Dendritic cell treated with granulocyte-macrophage colony-stimulating factor and Interleukin-4, amounts not matched to agents 40 ng/mL and 50 ng/mL, for 4 days (primary cell): Measurements from ENCODE around the gene HSD3B7.

Experiments
- H3K27ac Mint-ChIP-seq: one replicate; pipeline ENCODE4 v1.8.0; 2022; ENCODE audit warnings: mild to moderate bottlenecking, mixed read lengths
- H3K27me3 Mint-ChIP-seq: one replicate; pipeline ENCODE4 v1.8.0; 2022; ENCODE audit warnings: mild to moderate bottlenecking, mixed read lengths
- H3K36me3 Mint-ChIP-seq: one replicate; pipeline ENCODE4 v1.8.0; 2022; ENCODE audit warnings: low read depth, mixed read lengths
- H3K4me1 Mint-ChIP-seq: one replicate; pipeline ENCODE4 v1.8.0; 2022; ENCODE audit warnings: low read depth, mixed read lengths
- H3K4me3 Mint-ChIP-seq: one replicate; pipeline ENCODE4 v1.8.0; 2022; ENCODE audit warnings: mild to moderate bottlenecking, moderate library complexity, mixed read lengths
- H3K9me3 Mint-ChIP-seq: one replicate; pipeline ENCODE4 v1.8.0; 2022; ENCODE audit warnings: mixed read lengths
- intact Hi-C: fragments of 100-400 bp; cut with micrococcal nuclease; formaldehyde crosslinking; loops from one replicate; pipeline ENCODE4 v1.15.0; 2022

HSD3B7 gene

DNA sequence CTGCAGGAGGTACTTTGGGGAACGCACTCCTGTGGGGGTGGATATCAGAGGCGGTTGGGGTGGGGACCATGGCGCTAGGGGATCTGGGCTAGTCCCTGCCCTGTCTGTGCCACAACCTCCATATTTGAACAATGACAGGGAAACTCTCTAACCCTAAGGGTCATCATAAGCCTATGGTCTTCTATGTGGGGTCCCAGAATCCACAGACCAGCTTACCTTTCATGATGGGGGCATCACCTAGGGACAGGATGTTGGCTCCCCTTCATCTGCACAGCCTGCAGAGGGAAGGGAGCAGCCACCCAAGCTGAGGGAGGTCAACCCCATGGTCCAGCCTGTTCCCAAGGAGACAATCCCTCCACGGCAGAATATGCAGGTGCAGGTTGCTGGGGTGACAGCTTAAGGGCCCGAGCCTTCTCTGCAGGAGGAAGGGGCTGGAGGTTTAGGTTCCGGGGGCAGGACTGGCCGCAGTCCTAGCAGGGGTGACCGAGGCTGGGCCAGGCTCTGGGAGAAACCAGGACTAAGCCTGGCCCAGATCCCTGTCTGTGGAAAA lies 34.4 kb upstream of the HSD3B7 start:
- Mint-ChIP-seq H3K27me3 (no peaks in the 10 kb centered on the region), H3K4me3 (peak overlapping the region; percentile 98), H3K36me3 (peaks cover 82% of the 10 kb centered on the region), H3K4me1 (peaks cover 36% of the 10 kb centered on the region), H3K9me3 (no peaks in the 10 kb centered on the region), H3K27ac (peak overlapping the region; percentile 92)
- intact Hi-C loops = loop anchor here (10.0 kb wide), 1 partner anchor 144 kb away; the partner anchor contains the start of gene VKORC1

DNA sequence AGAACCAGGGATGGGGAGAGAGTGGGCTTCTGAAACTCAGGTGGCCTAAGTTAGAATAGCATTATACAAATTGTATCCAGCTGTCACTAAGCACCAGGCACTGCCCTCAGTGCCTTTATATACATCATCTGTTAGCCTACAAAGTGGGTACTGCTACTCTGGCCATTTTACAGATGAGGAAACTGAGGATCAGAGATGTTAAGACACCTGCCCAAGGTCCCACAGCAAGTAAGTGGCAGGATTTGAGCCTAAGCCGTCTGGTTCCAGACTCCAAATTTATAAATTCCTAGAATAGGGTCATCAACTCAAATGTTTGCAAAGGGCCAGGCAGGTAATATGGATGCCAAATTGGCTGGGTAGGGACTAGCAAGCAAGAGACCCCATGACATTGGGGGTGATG lies 33.8 kb upstream of the HSD3B7 start:
- Mint-ChIP-seq H3K27ac (no peak overlapping the region), H3K4me1 (peaks cover 36% of the 10 kb centered on the region)
- intact Hi-C loops = loop anchor here (10.0 kb wide), 1 partner anchor 144 kb away; the partner anchor contains the start of gene VKORC1

DNA sequence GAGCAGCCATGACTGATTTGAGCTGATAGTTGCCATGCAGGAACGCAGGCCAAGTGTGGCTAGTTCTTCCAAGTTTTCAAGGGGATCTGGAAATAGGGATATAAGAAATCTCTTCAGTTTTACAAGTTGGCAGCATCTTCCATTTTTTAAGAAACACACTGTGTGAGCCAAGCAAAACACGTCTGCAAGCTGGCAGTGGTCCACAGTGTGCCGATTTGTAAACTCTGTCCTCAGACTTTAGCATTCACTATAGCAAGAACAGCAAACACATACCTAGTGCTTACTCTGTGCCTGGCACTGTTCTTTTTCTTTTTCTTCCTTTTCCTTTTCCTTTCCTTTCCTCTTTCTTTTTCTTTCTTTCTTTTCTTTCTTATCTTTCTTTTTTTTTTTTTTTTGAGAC lies 33.3 kb upstream of the HSD3B7 start:
- peaks cover 36% of the 10 kb centered on the region for H3K4me1 Mint-ChIP-seq
- no peaks in the 10 kb centered on the region for H3K9me3 Mint-ChIP-seq
- H3K36me3 Mint-ChIP-seq = peaks cover 82% of the 10 kb centered on the region
- no peak overlapping the region for H3K4me3 Mint-ChIP-seq
- intact Hi-C loops = loop anchor here (10.0 kb wide), 1 partner anchor 143 kb away; the partner anchor contains the start of gene VKORC1
- no peak overlapping the region for H3K27ac Mint-ChIP-seq
- H3K27me3 Mint-ChIP-seq = no peaks in the 10 kb centered on the region

More for the DNA sequence above, 33.8 kb upstream of the HSD3B7 start:
- Mint-ChIP-seq H3K4me3 (peak overlapping the region; percentile 98), H3K9me3 (no peaks in the 10 kb centered on the region), H3K27me3 (no peaks in the 10 kb centered on the region), H3K36me3 (peaks cover 82% of the 10 kb centered on the region)

DNA sequence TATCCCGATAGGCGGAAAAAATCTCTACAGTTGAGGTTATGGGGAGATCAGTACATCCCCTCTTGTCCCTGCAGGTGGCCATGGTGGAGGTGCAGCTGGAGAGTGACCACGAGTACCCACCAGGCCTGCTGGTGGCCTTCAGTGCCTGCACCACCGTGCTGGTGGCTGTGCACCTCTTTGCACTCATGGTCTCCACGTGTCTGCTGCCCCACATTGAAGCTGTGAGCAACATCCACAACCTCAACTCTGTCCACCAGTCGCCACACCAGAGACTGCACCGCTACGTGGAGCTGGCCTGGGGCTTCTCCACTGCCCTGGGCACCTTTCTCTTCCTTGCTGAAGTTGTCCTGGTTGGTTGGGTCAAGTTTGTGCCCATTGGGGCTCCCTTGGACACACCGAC lies 31.9 kb upstream of the HSD3B7 start:
- H3K4me1 Mint-ChIP-seq = peaks cover 36% of the 10 kb centered on the region
- H3K9me3 Mint-ChIP-seq = no peaks in the 10 kb centered on the region
- H3K36me3 Mint-ChIP-seq = peaks cover 81% of the 10 kb centered on the region
- H3K27me3 Mint-ChIP-seq = no peaks in the 10 kb centered on the region
- intact Hi-C loops = loop anchor here (10.0 kb wide), 1 partner anchor 142 kb away; the partner anchor contains the start of gene VKORC1
- peak overlapping the region; percentile 67 for H3K27ac Mint-ChIP-seq
- H3K4me3 Mint-ChIP-seq = no peak overlapping the region

DNA sequence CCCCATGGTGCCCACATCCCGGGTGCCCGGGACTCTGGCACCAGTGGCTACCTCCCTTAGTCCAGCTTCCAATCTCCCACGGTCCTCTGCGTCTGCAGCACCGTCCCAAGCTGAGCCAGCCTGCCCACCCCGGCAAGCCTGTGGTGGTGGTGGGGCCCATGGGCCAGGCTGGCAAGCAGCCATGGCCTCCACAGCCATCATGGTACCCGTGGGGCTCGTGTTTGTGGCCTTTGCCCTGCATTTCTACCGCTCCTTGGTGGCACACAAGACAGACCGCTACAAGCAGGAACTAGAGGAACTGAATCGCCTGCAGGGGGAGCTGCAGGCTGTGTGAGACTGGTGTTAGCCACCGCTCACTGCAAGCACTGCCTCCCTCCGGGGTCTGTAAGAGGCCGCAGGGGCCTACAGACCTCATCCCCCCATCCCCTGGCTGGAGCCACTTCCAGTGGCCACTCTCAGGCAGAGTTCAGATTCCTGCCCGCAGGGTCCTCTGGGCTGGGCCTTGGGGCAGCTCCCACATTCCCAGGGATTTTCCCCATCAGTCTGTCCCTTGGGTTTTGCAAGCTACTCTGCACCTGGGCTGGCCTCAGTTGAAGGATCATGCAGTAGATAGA lies 31.4 kb upstream of the HSD3B7 start:
- Mint-ChIP-seq H3K9me3 (no peaks in the 10 kb centered on the region), H3K27ac (peak overlapping the region; percentile 67), H3K36me3 (peaks cover 86% of the 10 kb centered on the region), H3K4me1 (peaks cover 41% of the 10 kb centered on the region), H3K27me3 (no peaks in the 10 kb centered on the region), H3K4me3 (no peak overlapping the region)
- intact Hi-C loops = loop anchor here (10.0 kb wide), 1 partner anchor 141 kb away; the partner anchor contains the start of gene VKORC1

DNA sequence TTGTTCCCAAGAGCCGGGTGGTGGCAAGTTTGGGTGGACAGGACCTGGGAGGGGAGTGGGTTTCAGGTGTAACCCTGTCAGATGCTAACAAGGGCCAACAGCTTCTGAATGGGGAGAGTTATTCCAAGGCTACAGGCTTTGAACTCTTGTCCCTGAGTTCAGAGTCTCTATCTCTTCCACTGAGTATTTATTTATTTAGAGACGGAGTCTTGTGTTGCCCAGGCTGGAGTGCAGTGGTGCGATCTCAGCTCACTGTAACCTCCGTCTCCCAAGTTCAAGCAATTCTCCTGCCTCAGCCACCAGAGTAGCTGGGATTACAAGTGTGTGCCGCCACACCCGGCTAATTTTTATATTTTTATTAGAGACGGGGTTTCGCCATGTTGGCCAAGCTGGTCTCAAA lies 30.0 kb upstream of the HSD3B7 start:
- H3K4me3 Mint-ChIP-seq = no peak overlapping the region
- no peaks in the 10 kb centered on the region for H3K27me3 Mint-ChIP-seq
- peak overlapping the region; percentile 28 for H3K27ac Mint-ChIP-seq
- H3K9me3 Mint-ChIP-seq = no peaks in the 10 kb centered on the region
- intact Hi-C loops = loop anchor here (10.0 kb wide), 1 partner anchor 140 kb away; the partner anchor contains the start of gene VKORC1
- H3K36me3 Mint-ChIP-seq = peaks cover 91% of the 10 kb centered on the region
- peaks cover 53% of the 10 kb centered on the region for H3K4me1 Mint-ChIP-seq

DNA sequence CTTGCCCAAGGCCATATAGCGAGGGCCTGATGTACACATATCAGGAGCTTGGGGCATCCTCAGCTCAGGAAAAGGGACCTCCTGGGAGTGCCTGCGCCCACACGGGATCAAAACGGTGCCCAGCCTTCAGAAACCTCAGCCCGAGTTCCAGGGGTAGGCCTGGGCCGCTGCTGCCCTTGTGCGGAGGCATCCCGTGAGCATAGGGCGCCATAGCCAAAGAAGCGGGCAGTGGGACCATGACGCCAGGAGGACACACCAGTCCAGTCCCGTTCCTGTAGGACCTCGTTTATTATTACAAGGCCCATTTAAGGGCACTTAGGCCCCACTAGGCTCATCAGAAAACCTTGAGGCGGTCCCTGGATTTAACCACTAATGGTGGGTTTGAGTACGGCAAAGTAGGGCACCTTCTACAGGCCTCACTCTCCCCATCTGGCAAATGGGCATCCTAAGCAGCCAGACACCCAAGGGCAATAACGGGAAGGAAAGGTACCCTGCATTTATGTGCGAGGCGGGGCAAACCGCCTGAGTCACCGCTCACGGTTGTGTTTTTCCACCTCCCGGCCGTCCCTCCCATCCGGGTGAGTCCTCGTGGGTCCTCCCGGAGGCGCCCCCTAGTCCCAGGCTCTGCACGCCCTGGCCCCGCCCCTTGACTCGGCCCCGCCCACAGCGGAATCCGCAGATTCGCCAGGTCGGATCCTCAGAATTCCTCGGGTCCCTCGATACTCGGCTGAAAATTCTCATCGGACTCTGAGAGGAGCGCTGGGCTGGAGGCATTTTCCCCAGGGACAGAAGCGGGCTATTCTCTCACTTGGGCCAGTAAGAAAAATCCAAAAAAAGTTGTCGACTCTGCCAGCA lies 28.2 kb upstream of the HSD3B7 start:
- Mint-ChIP-seq H3K27me3 (no peaks in the 10 kb centered on the region), H3K9me3 (no peaks in the 10 kb centered on the region), H3K4me3 (peak overlapping the region; percentile 82), H3K36me3 (peaks cover 91% of the 10 kb centered on the region), H3K27ac (peak overlapping the region; percentile 98), H3K4me1 (peaks cover 38% of the 10 kb centered on the region)
- intact Hi-C loops = loop anchor here (2.0 to 10.0 kb wide), 2 partner anchors 76 to 138 kb away; partner anchors contain the start of genes STX4 and VKORC1

DNA sequence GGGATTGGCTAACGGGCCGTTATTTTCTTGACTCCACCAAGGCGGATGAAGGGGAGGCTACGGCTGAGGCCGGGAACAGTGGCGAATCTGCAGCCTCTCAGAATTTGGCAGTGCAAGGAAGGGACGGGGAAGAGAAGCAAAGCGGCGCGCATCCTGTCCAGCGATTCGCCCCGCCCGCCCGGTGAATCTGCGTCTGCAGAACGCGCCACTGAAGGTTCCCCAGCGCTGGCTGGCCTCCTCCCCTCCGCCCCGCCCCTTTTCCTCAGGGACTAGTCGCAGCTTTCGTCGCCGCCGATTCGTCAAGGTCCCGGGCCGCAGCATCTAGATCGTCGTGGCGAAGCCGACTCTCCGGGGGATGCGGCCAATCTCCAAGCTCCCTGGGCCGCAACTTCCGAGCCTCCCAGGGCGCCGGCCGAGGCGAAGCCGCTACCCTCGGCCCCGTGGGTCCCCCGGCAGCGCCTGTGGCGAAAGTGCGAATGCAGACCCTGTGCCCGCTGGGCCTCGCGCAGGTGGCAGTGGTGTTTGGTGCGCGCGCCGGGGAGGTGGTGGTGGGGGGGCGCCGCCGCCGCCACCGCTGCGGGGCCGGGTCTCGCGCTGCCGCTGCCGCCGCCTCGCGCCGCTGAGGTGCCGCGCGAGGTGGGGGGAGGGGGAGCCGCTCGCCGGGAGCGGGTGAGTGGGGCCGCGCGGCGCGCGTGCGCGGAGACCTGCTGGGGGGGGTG lies 27.4 kb upstream of the HSD3B7 start, which contains the start of gene SETD1A:
TSS of gene SETD1A (plus strand) at position 299 of the 719 bp plus-strand sequence. CDS start 978 bp downstream, outside the sequence.
- Mint-ChIP-seq H3K27me3 (no peaks in the 10 kb centered on the region), H3K4me1 (peaks cover 35% of the 10 kb centered on the region), H3K27ac (peak within 1 kb of the TSS; percentile 98), H3K36me3 (peaks cover 91% of the 10 kb centered on the region), H3K4me3 (peak within 1 kb of the TSS; percentile 82), H3K9me3 (no peaks in the 10 kb centered on the region)
- intact Hi-C loops = loop anchor here (2.0 to 10.0 kb wide), 2 partner anchors 75 to 137 kb away; partner anchors contain the start of genes STX4 and VKORC1

DNA sequence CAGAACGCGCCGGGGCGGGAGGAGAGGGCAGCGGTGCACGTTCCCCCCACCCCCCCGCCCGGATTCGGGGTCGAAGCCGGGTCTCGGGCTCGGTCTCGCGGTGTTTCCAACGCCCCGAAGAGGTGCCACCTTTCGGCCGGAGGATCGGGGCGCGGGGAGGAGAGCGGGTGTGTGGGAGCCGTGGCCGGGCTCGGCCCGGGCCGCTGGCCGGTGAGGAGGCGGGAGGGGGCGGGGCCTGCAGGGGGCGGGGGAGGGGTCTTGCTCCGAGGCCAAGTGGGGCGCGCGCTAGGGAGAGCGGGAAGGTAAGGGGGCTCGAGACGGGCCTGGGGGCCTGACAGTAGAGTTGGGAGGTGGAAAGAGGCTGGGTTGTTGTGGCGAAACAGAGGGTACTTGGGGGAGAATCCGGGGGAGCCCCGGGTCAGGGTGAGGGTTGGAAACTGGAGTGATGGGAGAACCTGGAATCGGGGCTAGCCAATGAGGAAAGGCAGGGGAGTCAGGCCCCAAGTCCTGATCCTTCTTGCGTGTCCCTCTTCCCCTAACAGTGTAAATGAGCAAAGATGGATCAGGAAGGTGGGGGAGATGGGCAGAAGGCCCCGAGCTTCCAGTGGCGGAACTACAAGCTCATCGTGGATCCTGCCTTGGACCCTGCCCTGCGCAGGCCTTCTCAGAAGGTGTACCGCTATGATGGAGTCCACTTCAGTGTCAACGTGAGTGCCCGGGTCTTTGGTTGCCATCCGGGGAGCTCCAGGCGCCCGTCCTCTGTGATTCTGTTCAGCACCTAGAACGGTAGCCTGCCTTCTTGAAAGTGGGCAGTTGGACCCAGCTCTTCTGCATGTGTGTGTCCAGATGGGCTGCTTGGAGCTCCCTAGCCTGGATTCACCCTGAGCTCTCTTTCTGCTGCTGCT lies 26.6 kb upstream of the HSD3B7 start:
- peak overlapping the region; percentile 81 for H3K4me3 Mint-ChIP-seq
- no peaks in the 10 kb centered on the region for H3K27me3 Mint-ChIP-seq
- H3K27ac Mint-ChIP-seq = peak overlapping the region; percentile 98
- H3K4me1 Mint-ChIP-seq = peaks cover 34% of the 10 kb centered on the region
- H3K9me3 Mint-ChIP-seq = no peaks in the 10 kb centered on the region
- peaks cover 91% of the 10 kb centered on the region for H3K36me3 Mint-ChIP-seq
- intact Hi-C loops = loop anchor here (10.0 kb wide), 1 partner anchor 136 kb away; the partner anchor contains the start of gene VKORC1

DNA sequence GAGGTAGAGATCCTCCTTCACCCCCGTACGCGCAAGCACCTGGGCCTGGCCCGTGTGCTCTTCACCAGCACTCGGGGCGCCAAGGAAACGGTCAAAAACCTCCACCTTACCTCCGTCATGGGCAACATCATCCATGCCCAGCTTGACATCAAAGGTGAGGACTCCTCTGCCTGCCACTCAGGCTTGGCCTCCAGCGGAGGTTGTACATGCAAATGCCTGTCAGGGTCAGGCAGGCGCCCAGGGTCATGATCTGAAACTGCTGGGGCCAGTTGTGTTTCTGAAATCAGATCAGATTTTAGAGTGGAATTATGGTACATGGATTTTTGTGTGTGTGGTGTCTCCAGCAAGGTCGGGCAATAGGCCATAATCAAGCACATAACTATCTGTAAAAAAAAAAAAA lies 23.6 kb upstream of the HSD3B7 start:
- intact Hi-C loops = no loop called here

DNA sequence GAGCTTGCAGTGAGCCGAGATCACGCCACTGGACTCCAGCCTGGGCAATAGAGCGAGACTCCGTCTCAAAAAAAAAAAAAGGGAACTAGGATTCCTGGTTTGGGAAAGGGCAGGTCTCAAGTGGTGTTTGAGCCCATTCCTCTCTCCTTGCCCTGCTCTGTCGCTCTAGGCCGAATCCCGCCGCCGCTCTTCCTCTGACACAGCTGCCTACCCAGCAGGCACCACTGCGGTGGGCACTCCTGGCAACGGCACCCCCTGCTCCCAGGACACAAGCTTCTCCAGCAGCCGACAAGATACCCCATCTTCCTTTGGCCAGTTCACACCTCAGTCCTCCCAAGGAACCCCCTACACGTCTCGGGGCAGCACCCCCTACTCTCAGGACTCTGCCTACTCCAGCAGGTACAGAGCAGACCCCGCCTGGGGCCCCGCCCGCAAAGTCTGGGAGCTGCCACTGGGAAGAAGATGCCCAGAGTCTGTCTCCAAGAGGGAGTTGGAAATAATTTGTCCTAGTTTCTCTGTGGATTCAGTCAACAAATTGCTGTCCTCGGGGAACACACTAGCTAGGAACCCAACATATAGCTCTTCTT lies 21.0 kb upstream of the HSD3B7 start:
- Mint-ChIP-seq H3K27me3 (no peaks in the 10 kb centered on the region), H3K4me3 (no peak overlapping the region), H3K36me3 (peaks cover 97% of the 10 kb centered on the region), H3K4me1 (peaks cover 38% of the 10 kb centered on the region), H3K27ac (peak overlapping the region; percentile 21), H3K9me3 (no peaks in the 10 kb centered on the region)
- intact Hi-C loops = no loop called here

More for the DNA sequence above, 23.6 kb upstream of the HSD3B7 start:
- Mint-ChIP-seq H3K27me3 (no peaks in the 10 kb centered on the region), H3K4me3 (no peak overlapping the region), H3K4me1 (peaks cover 47% of the 10 kb centered on the region), H3K36me3 (peaks cover 93% of the 10 kb centered on the region), H3K27ac (no peak overlapping the region), H3K9me3 (no peaks in the 10 kb centered on the region)

DNA sequence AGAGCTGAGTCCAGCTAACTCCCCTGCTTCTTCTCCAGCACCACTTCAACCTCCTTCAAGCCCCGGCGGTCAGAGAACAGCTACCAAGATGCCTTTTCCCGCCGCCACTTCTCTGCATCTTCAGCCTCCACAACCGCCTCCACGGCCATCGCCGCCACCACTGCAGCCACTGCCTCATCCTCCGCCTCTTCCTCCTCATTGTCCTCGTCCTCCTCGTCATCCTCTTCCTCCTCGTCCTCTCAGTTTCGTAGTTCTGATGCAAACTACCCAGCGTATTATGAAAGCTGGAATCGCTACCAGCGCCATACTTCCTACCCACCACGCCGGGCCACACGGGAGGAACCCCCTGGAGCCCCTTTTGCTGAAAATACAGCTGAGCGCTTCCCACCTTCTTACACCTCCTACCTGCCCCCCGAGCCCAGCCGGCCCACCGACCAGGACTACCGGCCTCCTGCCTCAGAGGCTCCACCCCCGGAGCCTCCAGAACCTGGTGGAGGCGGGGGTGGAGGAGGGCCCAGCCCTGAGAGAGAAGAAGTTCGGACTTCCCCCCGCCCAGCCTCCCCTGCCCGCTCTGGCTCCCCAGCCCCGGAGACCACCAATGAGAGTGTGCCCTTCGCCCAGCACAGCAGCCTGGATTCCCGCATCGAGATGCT lies 20.3 kb upstream of the HSD3B7 start:
- Mint-ChIP-seq H3K9me3 (no peaks in the 10 kb centered on the region), H3K4me3 (peak overlapping the region; percentile 27), H3K27me3 (no peaks in the 10 kb centered on the region), H3K27ac (peak overlapping the region; percentile 21), H3K4me1 (peaks cover 31% of the 10 kb centered on the region), H3K36me3 (peaks cover 97% of the 10 kb centered on the region)
- intact Hi-C loops = no loop called here
